H9 (cell line): ENCODE data around the gene SREBF2. TPM values are rescaled to one million over a fixed set of nuclear protein-coding genes. Genes with fewer than 3 reads are reported as not detected.
A peak's percentile ranks its signal among the peaks of the same experiment; 100 is the strongest.

Source experiments
- DNase-seq: peaks from one replicate; pipeline ENCODE4 v3.0.0-alpha.2; 2017
- H2AFZ ChIP-seq: one replicate; pipeline ENCODE4 v1.6.1; 2013; ENCODE audit warnings: mild to moderate bottlenecking, low read length, control low read depth, moderate library complexity
- H2AK5ac ChIP-seq: 2 replicates; pipeline ENCODE4 v1.6.1; 2013; ENCODE audit warnings: low read length, control low read depth, mixed read lengths; ENCODE audit not compliant: insufficient read length
- H2BK120ac ChIP-seq: one replicate; pipeline ENCODE4 v1.6.1; 2013; ENCODE audit warnings: low read depth, mild to moderate bottlenecking, low read length, control low read depth, inconsistent platforms; ENCODE audit not compliant: poor library complexity, severe bottlenecking
- H2BK12ac ChIP-seq: 2 replicates; pipeline ENCODE4 v1.6.1; 2013; ENCODE audit warnings: low read length, control low read depth, mixed read lengths, low read depth; ENCODE audit not compliant: insufficient read length
- H2BK15ac ChIP-seq: 2 replicates; pipeline ENCODE4 v1.6.1; 2013; ENCODE audit warnings: low read depth, low read length, control low read depth
- H2BK20ac ChIP-seq: one replicate; pipeline ENCODE4 v1.6.1; 2013; ENCODE audit warnings: low read depth, mild to moderate bottlenecking, low read length, control low read depth, inconsistent platforms; ENCODE audit not compliant: poor library complexity, severe bottlenecking
- H2BK5ac ChIP-seq: 2 replicates; pipeline ENCODE4 v1.6.1; 2013; ENCODE audit warnings: low read length, control low read depth, mixed read lengths; ENCODE audit not compliant: insufficient read length
- H3K14ac ChIP-seq: 2 replicates; pipeline ENCODE4 v1.6.1; 2013; ENCODE audit warnings: low read length, control low read depth; ENCODE audit not compliant: insufficient read depth
- H3K18ac ChIP-seq: 2 replicates; pipeline ENCODE4 v1.6.1; 2013; ENCODE audit warnings: low read depth, mild to moderate bottlenecking, mixed read lengths, low read length, control low read depth; ENCODE audit not compliant: insufficient read length
- H3K23ac ChIP-seq: 2 replicates; pipeline ENCODE4 v1.6.1; 2013; ENCODE audit warnings: low read length, control low read depth, mixed read lengths, low read depth; ENCODE audit not compliant: insufficient read length
- H3K23me2 ChIP-seq: 2 replicates; pipeline ENCODE4 v1.6.1; 2013; ENCODE audit warnings: low read depth, mild to moderate bottlenecking, mixed read lengths, low read length, control low read depth; ENCODE audit not compliant: insufficient read length, poor library complexity, severe bottlenecking
- H3K27ac ChIP-seq: 2 replicates; pipeline ENCODE4 v1.5.1; 2013; ENCODE audit warnings: low read length, control low read depth, mixed read lengths, low read depth; ENCODE audit not compliant: insufficient read length
- H3K27me3 ChIP-seq: 2 replicates; pipeline ENCODE4 v1.6.1; 2013; ENCODE audit warnings: low read length, control low read depth, inconsistent platforms; ENCODE audit not compliant: insufficient read depth
- H3K4ac ChIP-seq: 2 replicates; pipeline ENCODE4 v1.6.1; 2013; ENCODE audit warnings: low read depth, mild to moderate bottlenecking, control low read depth, inconsistent platforms, low read length, moderate library complexity
- H3K4me1 ChIP-seq: 2 replicates; pipeline ENCODE4 v1.6.1; 2013; ENCODE audit warnings: low read length, control low read depth, inconsistent platforms; ENCODE audit not compliant: insufficient read depth
- H3K4me2 ChIP-seq: 2 replicates; pipeline ENCODE4 v1.6.1; 2013; ENCODE audit warnings: low read length, control low read depth, mixed read lengths; ENCODE audit not compliant: insufficient read length, insufficient read depth
- H3K56ac ChIP-seq: 2 replicates; pipeline ENCODE4 v1.6.1; 2013; ENCODE audit warnings: low read depth, mild to moderate bottlenecking, mixed read lengths, low read length, control low read depth; ENCODE audit not compliant: insufficient read length
- H3K79me1 ChIP-seq: 2 replicates; pipeline ENCODE4 v1.6.1; 2013; ENCODE audit warnings: low read depth, mild to moderate bottlenecking, moderate library complexity, low read length, control low read depth, inconsistent platforms; ENCODE audit not compliant: insufficient read depth, poor library complexity, severe bottlenecking
- H3K79me2 ChIP-seq: 2 replicates; pipeline ENCODE4 v1.6.1; 2013; ENCODE audit warnings: low read length, control low read depth, inconsistent platforms; ENCODE audit not compliant: insufficient read depth
- H3K9ac ChIP-seq: 2 replicates; pipeline ENCODE4 v1.6.1; 2013; ENCODE audit warnings: low read length, control low read depth, mixed read lengths; ENCODE audit not compliant: insufficient read length; ENCODE audit errors: extremely low read depth
- H3K9me3 ChIP-seq: one replicate; pipeline ENCODE4 v1.6.1; 2013; ENCODE audit warnings: low read depth, low read length, inconsistent platforms; ENCODE audit not compliant: control insufficient read depth
- H3T11ph ChIP-seq: one replicate; pipeline ENCODE4 v1.6.1; 2013; ENCODE audit warnings: mild to moderate bottlenecking, low read length, control low read depth, inconsistent platforms
- H4K20me1 ChIP-seq: one replicate; pipeline ENCODE4 v1.6.1; 2013; ENCODE audit not compliant: control insufficient read depth, insufficient read length, insufficient read depth
- H4K5ac ChIP-seq: 2 replicates; pipeline ENCODE4 v1.6.1; 2013; ENCODE audit warnings: low read depth, mild to moderate bottlenecking, mixed read lengths, low read length, control low read depth; ENCODE audit not compliant: insufficient read length
- H4K8ac ChIP-seq: replicated peaks from 2 replicates; pipeline ENCODE4 v1.6.1; 2013; ENCODE audit warnings: low read length, control low read depth, mixed read lengths, low read depth; ENCODE audit not compliant: insufficient read length
- H4K91ac ChIP-seq: 2 replicates; pipeline ENCODE4 v1.6.1; 2013; ENCODE audit warnings: low read depth, mild to moderate bottlenecking, moderate library complexity, mixed read lengths, low read length, control low read depth; ENCODE audit not compliant: insufficient read length
- H3K27ac Mint-ChIP-seq, 3 experiments: 2 replicates in 2 of 3; 3 replicates in 1 of 3; pipeline ENCODE4 v1.8.0; 2020 to 2021; ENCODE audit warnings: mixed read lengths in 3 of 3, mild to moderate bottlenecking in 1 of 3, moderate library complexity in 1 of 3
- H3K27me3 Mint-ChIP-seq: 2 replicates; pipeline ENCODE4 v1.8.0; 2021; ENCODE audit warnings: low read depth, mild to moderate bottlenecking, moderate library complexity, mixed read lengths
- H3K36me3 Mint-ChIP-seq, 3 experiments: 2 replicates in 2 of 3; 3 replicates in 1 of 3; pipeline ENCODE4 v1.8.0; 2020 to 2021; ENCODE audit warnings: low read depth in 3 of 3, mixed read lengths in 3 of 3; ENCODE audit not compliant: insufficient read depth in 1 of 3
- H3K4me1 Mint-ChIP-seq, 2 experiments: 2 replicates each; pipeline ENCODE4 v1.8.0; 2020; ENCODE audit warnings: mixed read lengths in 2 of 2
- H3K4me3 Mint-ChIP-seq, 2 experiments: 2 replicates in 1 of 2; 3 replicates in 1 of 2; pipeline ENCODE4 v1.8.0; 2020 to 2021; ENCODE audit warnings: mild to moderate bottlenecking in 2 of 2, mixed read lengths in 2 of 2, moderate library complexity in 1 of 2
- H3K9me3 Mint-ChIP-seq, 2 experiments: 2 replicates in 1 of 2; 3 replicates in 1 of 2; pipeline ENCODE4 v1.8.0; 2020; ENCODE audit warnings: mild to moderate bottlenecking in 2 of 2, mixed read lengths in 2 of 2, moderate library complexity in 1 of 2
- CTCF ChIP-seq: fragments of 200-600 bp; sonication (generic); conservative IDR thresholded peaks from 3 replicates; pipeline ENCODE4 v1.8.0; 2021; ENCODE audit warnings: antibody characterized with exemption, mild to moderate bottlenecking
- WGBS: extraction: QIAGEN DNeasy Blood & Tissue Kit; methylation state at CpG from one replicate; pipeline ENCODE4 v1.1.7; 2013; ENCODE audit warnings: missing lambda C conversion rate, low lambda C conversion rate, mixed read lengths; ENCODE audit not compliant: insufficient read length; ENCODE audit errors: extremely low coverage; 5-methylcytosine and 5-hydroxymethylcytosine counted together
- total RNA-seq: library from RNA; stranded (reverse); gene quantifications from 2 replicates; pipeline ENCODE4 v1.2.1, GENCODE V29; 2021

SREBF2 gene
- total RNA-seq, 1 experiment from 2014 or later = 146 TPM

- Mint-ChIP-seq H3K4me1 (peaks cover 2 to 5% of the 10 kb centered on the region in 2 experiments; a peak in 1 of 4 replicates), H3K27ac (peak overlapping the region in 1 of 3 experiments; percentile 40; a peak in 1 of 7 replicates), H3K36me3 (peaks cover 8 to 58% (median 41%) of the 10 kb centered on the region in 3 experiments), H3K9me3 (no peaks in the 10 kb centered on the region), H3K27me3 (no peaks in the 10 kb centered on the region), H3K4me3 (no peak overlapping the region)
- H2AFZ ChIP-seq = no peak overlapping the region
- H2BK12ac ChIP-seq = no peak overlapping the region
- H3K27ac ChIP-seq = no peak overlapping the region
- H4K20me1 ChIP-seq = no peaks in the 10 kb centered on the region
- no peak overlapping the region for H2BK120ac ChIP-seq
- H3K23ac ChIP-seq = no peak overlapping the region
- no peak overlapping the region for H3K9ac ChIP-seq
- no peak overlapping the region for H4K8ac ChIP-seq
- no peaks in the 10 kb centered on the region for H3K27me3 ChIP-seq
- H3K79me2 ChIP-seq = no peaks in the 10 kb centered on the region
- H2BK5ac ChIP-seq = no peak overlapping the region
- no peak overlapping the region for H3K14ac ChIP-seq
- no peak for TF ChIP-seq CTCF
- no peak overlapping the region for H4K91ac ChIP-seq
- no peak overlapping the region for H3K18ac ChIP-seq
- H3K4me1 ChIP-seq = no peaks in the 10 kb centered on the region
- no peak overlapping the region for H3K56ac ChIP-seq
- no peak overlapping the region for H3K4ac ChIP-seq
- WGBS = no CpG with 5 or more reads among the region's 16 CpGs
- H3K23me2 ChIP-seq = no peaks in the 10 kb centered on the region
- H3T11ph ChIP-seq = no peak overlapping the region
- no peak overlapping the region for H4K5ac ChIP-seq
- no peak overlapping the region for H2BK15ac ChIP-seq
- H3K4me2 ChIP-seq = no peak overlapping the region
- H2AK5ac ChIP-seq = no peak overlapping the region
- no peak for DNase-seq
- no peaks in the 10 kb centered on the region for H3K79me1 ChIP-seq
- no peaks in the 10 kb centered on the region for H3K9me3 ChIP-seq
- no peak overlapping the region for H2BK20ac ChIP-seq
These were observed 19.9 kb upstream of the SREBF2 start for GRCh38 chr22:41812805-41813545.
